ENCODE measurements around the gene LHFPL6.

LHFPL6 gene

GRCh38 chr13:39468306-39468705 lies 134.7 kb downstream of the LHFPL6 start:
- DNase-seq (ENCODE audit: low read depth in 2 of 2), result no peak

- no peak for DNase-seq (ENCODE audit: low read depth in 2 of 2)
These were observed 139.4 kb downstream of the LHFPL6 start for GRCh38 chr13:39463611-39464010.

- no peak for DNase-seq (ENCODE audit: low read depth in 2 of 2)
These were observed 140.1 kb downstream of the LHFPL6 start for GRCh38 chr13:39462906-39463305.

GRCh38 chr13:39462428-39462827 lies 140.6 kb downstream of the LHFPL6 start:
- DNase-seq (ENCODE audit: low read depth in 2 of 2), result no peak

GRCh38 chr13:39461685-39462266 lies 141.2 kb downstream of the LHFPL6 start:
- no peak for DNase-seq (ENCODE audit: low read depth in 2 of 2)

- DNase-seq (ENCODE audit: low read depth in 2 of 2), result no peak
These were observed 145.7 kb downstream of the LHFPL6 start for GRCh38 chr13:39457274-39457673.

- DNase-seq (ENCODE audit: low read depth in 2 of 2), result no peak
These were observed 147.3 kb downstream of the LHFPL6 start for GRCh38 chr13:39455521-39456175.

GRCh38 chr13:39452834-39453233 lies 150.2 kb downstream of the LHFPL6 start:
- no peak for DNase-seq (ENCODE audit: low read depth in 2 of 2)

- no peak for DNase-seq (ENCODE audit: low read depth in 2 of 2)
These were observed 150.6 kb downstream of the LHFPL6 start for GRCh38 chr13:39452417-39452816.

- peak; percentile 46 to 54 for DNase-seq (ENCODE audit: low read depth in 2 of 2)
These were observed 151.1 kb downstream of the LHFPL6 start for GRCh38 chr13:39451860-39452301.

- no peak for DNase-seq (ENCODE audit: low read depth in 2 of 2)
These were observed 151.7 kb downstream of the LHFPL6 start for GRCh38 chr13:39451301-39451700.

GRCh38 chr13:39450176-39450575 lies 152.8 kb downstream of the LHFPL6 start:
- DNase-seq (ENCODE audit: low read depth in 2 of 2), result no peak

GRCh38 chr13:39448834-39449233 lies 154.2 kb downstream of the LHFPL6 start:
- no peak for DNase-seq (ENCODE audit: low read depth in 2 of 2)

GRCh38 chr13:39446865-39447264 lies 156.1 kb downstream of the LHFPL6 start:
- no peak for DNase-seq (ENCODE audit: low read depth in 2 of 2)

- DNase-seq (ENCODE audit: low read depth in 2 of 2), result no peak
These were observed 158.1 kb downstream of the LHFPL6 start for GRCh38 chr13:39444866-39445265.

- no peak for DNase-seq (ENCODE audit: low read depth in 2 of 2)
These were observed 169.3 kb downstream of the LHFPL6 start for GRCh38 chr13:39433651-39434050.

GRCh38 chr13:39432196-39432595 lies 170.8 kb downstream of the LHFPL6 start:
- DNase-seq (ENCODE audit: low read depth in 2 of 2), result no peak

- no peak for DNase-seq (ENCODE audit: low read depth in 2 of 2)
These were observed 180.0 kb downstream of the LHFPL6 start for GRCh38 chr13:39422845-39423565.

- no peak for DNase-seq (ENCODE audit: low read depth in 2 of 2)
These were observed 183.1 kb downstream of the LHFPL6 start for GRCh38 chr13:39419876-39420275.

GRCh38 chr13:39419068-39419467 lies 183.9 kb downstream of the LHFPL6 start:
- DNase-seq (ENCODE audit: low read depth in 2 of 2), result no peak

- DNase-seq (ENCODE audit: low read depth in 2 of 2), result no peak
These were observed 184.6 kb downstream of the LHFPL6 start for GRCh38 chr13:39418424-39418823.

- DNase-seq (ENCODE audit: low read depth in 2 of 2), result no peak
These were observed 185.3 kb downstream of the LHFPL6 start for GRCh38 chr13:39417643-39418042.

GRCh38 chr13:39417131-39417530 lies 185.9 kb downstream of the LHFPL6 start:
- no peak for DNase-seq (ENCODE audit: low read depth in 2 of 2)

Data from fibroblast of skin of left biceps (primary cell).